Measurements from ENCODE around the gene PAOX.
A peak's percentile ranks its signal among the peaks of the same experiment; 100 is the strongest.
"Not testable (repeated sequence)": the region's sequence is repeated elsewhere in the genome, so short reads cannot be mapped to it uniquely, and the experiment has no call there.

Gene PAOX

GRCh38 chr10:133377025-133377817, 1.8 kb upstream of the PAOX start:
- Histone ChIP-seq H3K4me3 (ENCODE audit: low read length in 2 of 2) (peak overlapping the region in 1 of 2 donors; percentile 88), H3K27me3 (ENCODE audit: control insufficient read depth in 1 of 2, insufficient read depth in 2 of 2, low read length in 2 of 2) (no peaks in the 10 kb centered on the region), H3K27ac (ENCODE audit: low read length) (no peak overlapping the region), H3K9me3 (ENCODE audit: control insufficient read depth in 2 of 2, low read length in 2 of 2) (no peaks in the 10 kb centered on the region), H3K36me3 (ENCODE audit: control insufficient read depth in 2 of 2, insufficient read depth in 2 of 2, low read length in 2 of 2) (peaks cover 0 to 4% of the 10 kb centered on the region in 2 donors), H3K4me1 (ENCODE audit: control insufficient read depth, insufficient read depth, low read length) (peaks cover 26% of the 10 kb centered on the region), H3K9ac (ENCODE audit: low read length in 2 of 2) (peak overlapping the region in 1 of 2 donors; percentile 64)

GRCh38 chr10:133377818-133378250, 1.2 kb upstream of the PAOX start:
- Histone ChIP-seq H3K4me1 (ENCODE audit: control insufficient read depth, insufficient read depth, low read length) (peaks cover 22% of the 10 kb centered on the region), H3K27ac (ENCODE audit: low read length) (peak overlapping the region; percentile 18), H3K9ac (ENCODE audit: low read length in 2 of 2) (peak overlapping the region; percentile 64), H3K36me3 (ENCODE audit: control insufficient read depth in 2 of 2, insufficient read depth in 2 of 2, low read length in 2 of 2) (peaks cover 0 to 4% of the 10 kb centered on the region in 2 donors), H3K27me3 (ENCODE audit: control insufficient read depth in 1 of 2, insufficient read depth in 2 of 2, low read length in 2 of 2) (no peaks in the 10 kb centered on the region), H3K4me3 (ENCODE audit: low read length in 2 of 2) (peak overlapping the region; percentile 87 to 88), H3K9me3 (ENCODE audit: control insufficient read depth in 2 of 2, low read length in 2 of 2) (no peaks in the 10 kb centered on the region)

GRCh38 chr10:133378251-133379096, 588 bp upstream of the PAOX start:
- Histone ChIP-seq H3K9ac (ENCODE audit: low read length in 2 of 2) (peak overlapping the region; percentile 64), H3K36me3 (ENCODE audit: control insufficient read depth in 2 of 2, insufficient read depth in 2 of 2, low read length in 2 of 2) (peaks cover 0 to 4% of the 10 kb centered on the region in 2 donors)

GRCh38 chr10:133379801-133380666, 972 bp downstream of the PAOX start:
- Histone ChIP-seq H3K9ac (ENCODE audit: low read length in 2 of 2) (peak overlapping the region; percentile 47 to 62), H3K27ac (ENCODE audit: low read length) (no peak overlapping the region), H3K9me3 (ENCODE audit: control insufficient read depth in 2 of 2, low read length in 2 of 2) (no peaks in the 10 kb centered on the region)

More at GRCh38 chr10:133378251-133379096, 588 bp upstream of the PAOX start:
- Histone ChIP-seq H3K27ac (ENCODE audit: low read length) (peak overlapping the region; percentile 18), H3K27me3 (ENCODE audit: control insufficient read depth in 1 of 2, insufficient read depth in 2 of 2, low read length in 2 of 2) (no peaks in the 10 kb centered on the region), H3K4me1 (ENCODE audit: control insufficient read depth, insufficient read depth, low read length) (peaks cover 22% of the 10 kb centered on the region), H3K4me3 (ENCODE audit: low read length in 2 of 2) (peak overlapping the region; percentile 87 to 88), H3K9me3 (ENCODE audit: control insufficient read depth in 2 of 2, low read length in 2 of 2) (no peaks in the 10 kb centered on the region)

GRCh38 chr10:133381036-133381435, 2.0 kb downstream of the PAOX start:
- H3K4me3 ChIP-seq (ENCODE audit: low read length in 2 of 2): no peak overlapping the region
- no peak overlapping the region for H3K27ac ChIP-seq (ENCODE audit: low read length)
- H3K9me3 ChIP-seq (ENCODE audit: control insufficient read depth in 2 of 2, low read length in 2 of 2): no peaks in the 10 kb centered on the region
- H3K36me3 ChIP-seq (ENCODE audit: control insufficient read depth in 2 of 2, insufficient read depth in 2 of 2, low read length in 2 of 2): peaks cover 0 to 4% of the 10 kb centered on the region in 2 donors
- H3K4me1 ChIP-seq (ENCODE audit: control insufficient read depth, insufficient read depth, low read length): peaks cover 15% of the 10 kb centered on the region
- H3K9ac ChIP-seq (ENCODE audit: low read length in 2 of 2): no peak overlapping the region
- H3K27me3 ChIP-seq (ENCODE audit: control insufficient read depth in 1 of 2, insufficient read depth in 2 of 2, low read length in 2 of 2): no peaks in the 10 kb centered on the region

More at GRCh38 chr10:133379801-133380666, 972 bp downstream of the PAOX start:
- Histone ChIP-seq H3K27me3 (ENCODE audit: control insufficient read depth in 1 of 2, insufficient read depth in 2 of 2, low read length in 2 of 2) (no peaks in the 10 kb centered on the region), H3K36me3 (ENCODE audit: control insufficient read depth in 2 of 2, insufficient read depth in 2 of 2, low read length in 2 of 2) (peaks cover 0 to 4% of the 10 kb centered on the region in 2 donors), H3K4me1 (ENCODE audit: control insufficient read depth, insufficient read depth, low read length) (peaks cover 15% of the 10 kb centered on the region), H3K4me3 (ENCODE audit: low read length in 2 of 2) (peak overlapping the region; percentile 51 to 73)

- Histone ChIP-seq H3K4me1 (ENCODE audit: control insufficient read depth, insufficient read depth, low read length) (peaks cover 9% of the 10 kb centered on the region), H3K4me3 (ENCODE audit: low read length in 2 of 2) (no peak overlapping the region), H3K27me3 (ENCODE audit: control insufficient read depth in 1 of 2, insufficient read depth in 2 of 2, low read length in 2 of 2) (no peaks in the 10 kb centered on the region), H3K9ac (ENCODE audit: low read length in 2 of 2) (no peak overlapping the region), H3K36me3 (ENCODE audit: control insufficient read depth in 2 of 2, insufficient read depth in 2 of 2, low read length in 2 of 2) (peaks cover 0 to 8% of the 10 kb centered on the region in 2 donors), H3K9me3 (ENCODE audit: control insufficient read depth in 2 of 2, low read length in 2 of 2) (no peaks in the 10 kb centered on the region), H3K27ac (ENCODE audit: low read length) (no peak overlapping the region)
Measured at GRCh38 chr10:133383551-133383950, 4.5 kb downstream of the PAOX start.

- H3K27me3 ChIP-seq (ENCODE audit: control insufficient read depth in 1 of 2, insufficient read depth in 2 of 2, low read length in 2 of 2): no peaks in the 10 kb centered on the region
- peaks cover 0 to 8% of the 10 kb centered on the region in 2 donors for H3K36me3 ChIP-seq (ENCODE audit: control insufficient read depth in 2 of 2, insufficient read depth in 2 of 2, low read length in 2 of 2)
- H3K9me3 ChIP-seq (ENCODE audit: control insufficient read depth in 2 of 2, low read length in 2 of 2): no peaks in the 10 kb centered on the region
- H3K27ac ChIP-seq (ENCODE audit: low read length): no peak overlapping the region
- no peak overlapping the region for H3K4me3 ChIP-seq (ENCODE audit: low read length in 2 of 2)
- no peak overlapping the region for H3K9ac ChIP-seq (ENCODE audit: low read length in 2 of 2)
- H3K4me1 ChIP-seq (ENCODE audit: control insufficient read depth, insufficient read depth, low read length): peaks cover 9% of the 10 kb centered on the region
Measured at GRCh38 chr10:133384071-133384470, 5.0 kb downstream of the PAOX start.

GRCh38 chr10:133385214-133385613, 6.2 kb downstream of the PAOX start:
- Histone ChIP-seq H3K36me3 (ENCODE audit: control insufficient read depth in 2 of 2, insufficient read depth in 2 of 2, low read length in 2 of 2) (peaks cover 0 to 8% of the 10 kb centered on the region in 2 donors), H3K9me3 (ENCODE audit: control insufficient read depth in 2 of 2, low read length in 2 of 2) (no peaks in the 10 kb centered on the region), H3K9ac (ENCODE audit: low read length in 2 of 2) (no peak overlapping the region), H3K27ac (ENCODE audit: low read length) (no peak overlapping the region), H3K4me1 (ENCODE audit: control insufficient read depth, insufficient read depth, low read length) (peaks cover under 1% of the 10 kb centered on the region), H3K27me3 (ENCODE audit: control insufficient read depth in 1 of 2, insufficient read depth in 2 of 2, low read length in 2 of 2) (no peaks in the 10 kb centered on the region), H3K4me3 (ENCODE audit: low read length in 2 of 2) (no peak overlapping the region)

- not testable (repeated sequence) for H3K36me3 ChIP-seq (ENCODE audit: control insufficient read depth in 2 of 2, insufficient read depth in 2 of 2, low read length in 2 of 2); H3K9me3 ChIP-seq (ENCODE audit: control insufficient read depth in 2 of 2, low read length in 2 of 2); H3K27me3 ChIP-seq (ENCODE audit: control insufficient read depth in 1 of 2, insufficient read depth in 2 of 2, low read length in 2 of 2); H3K27ac ChIP-seq (ENCODE audit: low read length); H3K4me1 ChIP-seq (ENCODE audit: control insufficient read depth, insufficient read depth, low read length); H3K4me3 ChIP-seq (ENCODE audit: low read length in 2 of 2); H3K9ac ChIP-seq (ENCODE audit: low read length in 2 of 2)
Measured at GRCh38 chr10:133386951-133387350, 7.9 kb downstream of the PAOX start.
